GM12878 (cell line): ENCODE results near the gene GPR26. TPM values are rescaled to one million over a fixed set of nuclear protein-coding genes. Genes with fewer than 3 reads are reported as not detected.

Source experiments
- ATAC-seq: fragments of 200-7000 bp; cut with Tn5 transposase; 3 replicates; pipeline ENCODE4 v1.9.1; 2020; ENCODE audit warnings: mild to moderate bottlenecking, moderate library complexity
- Bru-seq: library from RNA; stranded (reverse); fragments of 400-500 nt; gene quantifications from one replicate; lab custom pipeline; 2021; lab: Mats Ljungman, UMichigan
- BruChase-seq, 2 experiments: library from RNA; stranded (reverse); fragments of 400-500 nt; gene quantifications; one replicate each; lab custom pipeline; 2021; lab: Mats Ljungman, UMichigan
- BruUV-seq: library from RNA; stranded (reverse); fragments of 400-500 nt; replicated peaks from 2 replicates; lab custom pipeline; 2021; lab: Mats Ljungman, UMichigan
- CTCF ChIA-PET: fragments of 300-600 bp; sonication (Branson Sonifier 250); formaldehyde crosslinking; extraction: SDS; loops from one replicate; lab custom pipeline; 2021; ENCODE audit warnings: inconsistent platforms; lab: Yijun Ruan, JAX
- POLR2A ChIA-PET: fragments of 350-600 bp; formaldehyde crosslinking; extraction: SDS; loops from one replicate; lab custom pipeline; 2021; ENCODE audit warnings: inconsistent platforms; lab: Charles Lee
- RAD21 ChIA-PET: fragments of 300-600 bp; sonication (Branson Sonifier 250); formaldehyde crosslinking; loops from one replicate; lab custom pipeline; 2023; ENCODE audit warnings: antibody characterized with exemption; ENCODE audit not compliant: unreplicated experiment; lab: Charles Lee
- SMC1A ChIA-PET: fragments of 300-600 bp; sonication (Branson Sonifier 250); formaldehyde crosslinking; loops from one replicate; lab custom pipeline; 2023; ENCODE audit not compliant: unreplicated experiment, uncharacterized antibody; lab: Charles Lee
- DNase-seq: peaks from one replicate; pipeline ENCODE4 v3.0.0-alpha.2; 2011; ENCODE audit warnings: low read depth, low spot score
- FAIRE-seq: peaks from 3 replicates; lab custom pipeline; 2011; peaks lifted over from hg19 to GRCh38; lab: Jason Lieb, UNC
- H2AFZ ChIP-seq: 2 replicates; pipeline ENCODE4 v1.6.0; 2011; ENCODE audit warnings: low read depth, low read length, control low read depth; ENCODE audit not compliant: control insufficient read depth
- H3K27ac ChIP-seq: 2 replicates; pipeline ENCODE4 v1.5.1; 2011; ENCODE audit warnings: control low read depth; ENCODE audit not compliant: control insufficient read depth, insufficient read depth
- H3K27me3 ChIP-seq, 2 experiments: replicated peaks in 1 of 2; 2 replicates each; pipeline versions ENCODE4 v1.6.0 to v1.6.1; 2011; ENCODE audit warnings: low read length in 1 of 2; ENCODE audit not compliant: control insufficient read depth in 2 of 2, insufficient read depth in 2 of 2
- H3K36me3 ChIP-seq, 2 experiments: 2 replicates each; pipeline ENCODE4 v1.5.1; 2011; ENCODE audit warnings: low read length in 1 of 2; ENCODE audit not compliant: control insufficient read depth in 2 of 2, insufficient read depth in 2 of 2
- H3K4me1 ChIP-seq: 2 replicates; pipeline ENCODE4 v1.6.1; 2011; ENCODE audit warnings: mild to moderate bottlenecking, low read length, moderate library complexity, mixed read lengths; ENCODE audit not compliant: control insufficient read depth, insufficient read depth
- H3K4me2 ChIP-seq: 2 replicates; pipeline ENCODE4 v1.6.0; 2011; ENCODE audit warnings: control low read depth; ENCODE audit not compliant: control insufficient read depth, insufficient read depth
- H3K4me3 ChIP-seq: fragments of 200-600 bp; sonication (generic); 2 replicates; pipeline ENCODE4 v1.5.1; 2016
- H3K79me2 ChIP-seq: 2 replicates; pipeline ENCODE4 v1.6.0; 2011; ENCODE audit warnings: low read length; ENCODE audit not compliant: control insufficient read depth, insufficient read depth
- H3K9ac ChIP-seq: 2 replicates; pipeline ENCODE4 v1.8.0; 2011; ENCODE audit warnings: low read length, control low read depth, mixed read lengths; ENCODE audit not compliant: control insufficient read depth, insufficient read depth
- H3K9me3 ChIP-seq: replicated peaks from 3 replicates; pipeline ENCODE4 v1.5.1; 2011; ENCODE audit warnings: mild to moderate bottlenecking, low read length; ENCODE audit not compliant: control insufficient read depth, insufficient read depth
- H4K20me1 ChIP-seq: 2 replicates; pipeline ENCODE4 v1.6.0; 2011; ENCODE audit not compliant: control insufficient read depth, insufficient read depth
- CEBPB ChIP-seq, 2 experiments: fragments of 150-350 bp in 1 of 2; IDR thresholded peaks; 2 replicates each; pipeline ENCODE4 v1.6.1; 2012 to 2014; ENCODE audit warnings: low read depth in 2 of 2, low read length in 2 of 2, borderline replicate concordance in 1 of 2, inconsistent platforms in 1 of 2
- FOXM1 ChIP-seq: IDR thresholded peaks from 2 replicates; pipeline ENCODE4 v1.6.1; 2012; ENCODE audit warnings: low read depth, mild to moderate bottlenecking, inconsistent platforms, low read length, moderate library complexity
- LARP7 ChIP-seq: fragments of 450-650 bp; IDR thresholded peaks from 2 replicates; pipeline ENCODE4 v1.6.1; 2017; ENCODE audit warnings: mild to moderate bottlenecking
- SKIL ChIP-seq: fragments of 450-650 bp; IDR thresholded peaks from 2 replicates; pipeline ENCODE4 v1.6.1; 2017; ENCODE audit warnings: mild to moderate bottlenecking, low read depth, inconsistent platforms; ENCODE audit not compliant: poor library complexity, severe bottlenecking
- ZNF274 ChIP-seq: IDR thresholded peaks from one replicate; pipeline ENCODE4 v1.8.0; 2011; ENCODE audit not compliant: insufficient read length, insufficient read depth
- WGBS: methylation state at CpG from one replicate; pipeline ENCODE4 v1.1.6; 2016; ENCODE audit warnings: low lambda C conversion rate; ENCODE audit not compliant: insufficient replicate concordance, insufficient coverage; ENCODE audit errors: missing lambda C conversion rate; 5-methylcytosine and 5-hydroxymethylcytosine counted together
- in situ Hi-C: fragments of 300-500 bp; cut with MboI; formaldehyde crosslinking; loops from 9 replicates; pipeline ENCODE4 v1.14.3; 2018; ENCODE audit warnings: mixed read lengths
- intact Hi-C: fragments of 100-400 bp; cut with micrococcal nuclease; formaldehyde crosslinking; loops from one replicate; pipeline ENCODE4 v1.14.2; 2022; ENCODE audit not compliant: unreplicated experiment
- long read RNA-seq, 2 experiments: library from polyadenylated mRNA; unstranded; transcript quantifications; one replicate each; pipeline ENCODE4 v2.0.0, GENCODE V29; 2019 to 2020
- polyA minus RNA-seq, 3 experiments: library from RNA; depleted of rRNA, polyadenylated mRNA; stranded (reverse); fragments of >200 nt; gene quantifications; 2 replicates each; pipeline ENCODE4 v1.2.3, GENCODE V29; 2011
- polyA plus RNA-seq, 11 experiments: library from polyadenylated mRNA; depleted of rRNA in 4 of 11; unstranded in 6 of 11; stranded (reverse) in 5 of 11; fragments of >200 nt; fragmentation: Nextera tagmentation in 4 of 11; fragmentation: Illumina TruSeq in 1 of 11; extraction: Ambion mirVana in 4 of 11; extraction: Trizol in 1 of 11; gene quantifications; 1 replicate in 1 of 11; 2 replicates in 10 of 11; pipeline versions ENCODE4 v1.2.1 to v1.2.3, GENCODE V29; 2011 to 2016; ENCODE audit warnings: inconsistent platforms in 2 of 11, missing spikeins in 2 of 11, low read depth in 1 of 11
- total RNA-seq, 4 experiments: library from RNA; depleted of rRNA in 3 of 4; stranded (reverse); fragments of >200 nt in 3 of 4; fragmentation: Illumina TruSeq in 1 of 4; extraction: Trizol in 1 of 4; gene quantifications; 2 replicates each; pipeline versions ENCODE4 v1.2.1 to v1.2.3, GENCODE V29; 2013 to 2021
- TF ChIP-seq, protein P1 (sequence below): IDR thresholded peaks from 2 replicates; pipeline ENCODE4 v1.6.1; 2012; ENCODE audit warnings: improper control_type of control experiment, low read depth, low read length; ENCODE audit not compliant: insufficient replicate concordance

GPR26 gene, protein sequence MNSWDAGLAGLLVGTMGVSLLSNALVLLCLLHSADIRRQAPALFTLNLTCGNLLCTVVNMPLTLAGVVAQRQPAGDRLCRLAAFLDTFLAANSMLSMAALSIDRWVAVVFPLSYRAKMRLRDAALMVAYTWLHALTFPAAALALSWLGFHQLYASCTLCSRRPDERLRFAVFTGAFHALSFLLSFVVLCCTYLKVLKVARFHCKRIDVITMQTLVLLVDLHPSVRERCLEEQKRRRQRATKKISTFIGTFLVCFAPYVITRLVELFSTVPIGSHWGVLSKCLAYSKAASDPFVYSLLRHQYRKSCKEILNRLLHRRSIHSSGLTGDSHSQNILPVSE
- total RNA-seq (2013; cell fraction: nucleolus; rRNA removed): not detected in 2 replicates
- under 0.01 TPM in 1 of 2 replicates, not detected in the other for total RNA-seq (2014; rRNA removed)
- not detected in 2 replicates for total RNA-seq (2014; rRNA removed; fragmentation: Illumina TruSeq; extraction: Trizol)
- total RNA-seq (2021): 0.03 TPM in 1 of 2 replicates, not detected in the other
- polyA plus RNA-seq (2011; ENCODE audit: low read depth): not detected
- polyA plus RNA-seq (2011; rRNA removed): not detected in 2 replicates
- not detected in 2 replicates for polyA plus RNA-seq (2011; cell fraction: cytosol; rRNA removed)
- polyA plus RNA-seq (2011; cell fraction: nucleus; rRNA removed): not detected in 2 replicates
- polyA plus RNA-seq (2012): 0.03 TPM in 1 of 2 replicates, not detected in the other
- polyA plus RNA-seq (2014; fragmentation: Illumina TruSeq; extraction: Trizol): not detected in 2 replicates
- polyA plus RNA-seq (2014; fragmentation: Nextera tagmentation; extraction: Ambion mirVana): not detected
- polyA plus RNA-seq (2014; rRNA removed): 0.01 TPM in 1 of 2 replicates, not detected in the other
- polyA plus RNA-seq (2016; fragmentation: Nextera tagmentation; extraction: Ambion mirVana): not detected
- polyA minus RNA-seq (2011; rRNA and poly(A)+ RNA removed): not detected in 2 replicates
- polyA minus RNA-seq (2011; cell fraction: cytosol; rRNA and poly(A)+ RNA removed): not detected in 2 replicates
- polyA minus RNA-seq (2011; cell fraction: nucleus; rRNA and poly(A)+ RNA removed): not detected in 2 replicates
- Bru-seq, nascent RNA: not detected
- percentile 14 among the genes with signal in this experiment for BruChase-seq, experiment 1, labeled RNA remaining after a 6-hour chase
- BruChase-seq, experiment 2, labeled RNA remaining after a 2-hour chase: percentile 2 among the genes with signal in this experiment
- long read RNA-seq, experiment 1: 0 reads
- long read RNA-seq, experiment 2, partial matches to known transcripts: 0 of 1 reads
- long read RNA-seq, experiment 2, other reads (novel, unspliced or antisense): 1 of 1 reads

DNA sequence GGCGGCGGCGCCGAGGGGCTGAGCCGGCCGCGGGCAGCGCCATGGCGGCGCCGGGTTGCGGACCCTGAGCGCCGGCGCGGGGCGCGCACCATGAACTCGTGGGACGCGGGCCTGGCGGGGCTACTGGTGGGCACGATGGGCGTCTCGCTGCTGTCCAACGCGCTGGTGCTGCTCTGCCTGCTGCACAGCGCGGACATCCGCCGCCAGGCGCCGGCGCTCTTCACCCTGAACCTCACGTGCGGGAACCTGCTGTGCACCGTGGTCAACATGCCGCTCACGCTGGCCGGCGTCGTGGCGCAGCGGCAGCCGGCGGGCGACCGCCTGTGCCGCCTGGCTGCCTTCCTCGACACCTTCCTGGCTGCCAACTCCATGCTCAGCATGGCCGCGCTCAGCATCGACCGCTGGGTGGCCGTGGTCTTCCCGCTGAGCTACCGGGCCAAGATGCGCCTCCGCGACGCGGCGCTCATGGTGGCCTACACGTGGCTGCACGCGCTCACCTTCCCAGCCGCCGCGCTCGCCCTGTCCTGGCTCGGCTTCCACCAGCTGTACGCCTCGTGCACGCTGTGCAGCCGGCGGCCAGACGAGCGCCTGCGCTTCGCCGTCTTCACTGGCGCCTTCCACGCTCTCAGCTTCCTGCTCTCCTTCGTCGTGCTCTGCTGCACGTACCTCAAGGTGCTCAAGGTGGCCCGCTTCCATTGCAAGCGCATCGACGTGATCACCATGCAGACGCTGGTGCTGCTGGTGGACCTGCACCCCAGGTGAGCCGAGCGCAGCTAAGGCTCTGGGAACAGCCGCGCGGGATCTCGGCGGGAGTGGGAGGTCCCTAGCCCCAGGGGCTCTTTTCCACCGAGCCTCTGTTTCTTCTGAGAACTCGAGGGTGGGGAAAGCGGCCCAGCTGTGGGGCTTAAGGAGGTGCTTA is at the start of gene GPR26:
GPR26 (plus strand) TSS at position 38 of the 919 bp plus-strand sequence; CDS start at position 91, 53 bp downstream.
- Histone ChIP-seq H3K4me1 (no peaks in the 10 kb centered on the region), H3K4me3 (no peak within 1 kb of the TSS), H3K79me2 (no peaks in the 10 kb centered on the region), H3K27ac (no peak within 1 kb of the TSS), H3K4me2 (no peak within 1 kb of the TSS), H3K9ac (no peak within 1 kb of the TSS), H3K36me3 (no peaks in the 10 kb centered on the region), H2AFZ (no peak within 1 kb of the TSS), H4K20me1 (no peaks in the 10 kb centered on the region), H3K27me3 (peaks cover 5 to 6% of the 10 kb centered on the region in 2 experiments; a peak in 3 of 4 replicates), H3K9me3 (no peaks in the 10 kb centered on the region)
- BruUV-seq: no TSS peak
- ATAC-seq (no peak), DNase-seq (no peak), FAIRE-seq (no peak)
- ChIA-PET POLR2A (no interaction called here), CTCF (no interaction called here), RAD21 (no interaction called here), SMC1A (no interaction called here)
- in situ Hi-C loops (no loop called here), intact Hi-C loops (no loop called here)
- 70% methylated on average over 90 of the region's 101 CpGs for WGBS
- no peak for TF ChIP-seq CEBPB (IDR thresholded peaks at IDR 0.05; ENCODE audit: borderline replicate concordance in 1 of 2, low read depth in 2 of 2, low read length in 2 of 2)
- TF ChIP-seq, protein P1, sequence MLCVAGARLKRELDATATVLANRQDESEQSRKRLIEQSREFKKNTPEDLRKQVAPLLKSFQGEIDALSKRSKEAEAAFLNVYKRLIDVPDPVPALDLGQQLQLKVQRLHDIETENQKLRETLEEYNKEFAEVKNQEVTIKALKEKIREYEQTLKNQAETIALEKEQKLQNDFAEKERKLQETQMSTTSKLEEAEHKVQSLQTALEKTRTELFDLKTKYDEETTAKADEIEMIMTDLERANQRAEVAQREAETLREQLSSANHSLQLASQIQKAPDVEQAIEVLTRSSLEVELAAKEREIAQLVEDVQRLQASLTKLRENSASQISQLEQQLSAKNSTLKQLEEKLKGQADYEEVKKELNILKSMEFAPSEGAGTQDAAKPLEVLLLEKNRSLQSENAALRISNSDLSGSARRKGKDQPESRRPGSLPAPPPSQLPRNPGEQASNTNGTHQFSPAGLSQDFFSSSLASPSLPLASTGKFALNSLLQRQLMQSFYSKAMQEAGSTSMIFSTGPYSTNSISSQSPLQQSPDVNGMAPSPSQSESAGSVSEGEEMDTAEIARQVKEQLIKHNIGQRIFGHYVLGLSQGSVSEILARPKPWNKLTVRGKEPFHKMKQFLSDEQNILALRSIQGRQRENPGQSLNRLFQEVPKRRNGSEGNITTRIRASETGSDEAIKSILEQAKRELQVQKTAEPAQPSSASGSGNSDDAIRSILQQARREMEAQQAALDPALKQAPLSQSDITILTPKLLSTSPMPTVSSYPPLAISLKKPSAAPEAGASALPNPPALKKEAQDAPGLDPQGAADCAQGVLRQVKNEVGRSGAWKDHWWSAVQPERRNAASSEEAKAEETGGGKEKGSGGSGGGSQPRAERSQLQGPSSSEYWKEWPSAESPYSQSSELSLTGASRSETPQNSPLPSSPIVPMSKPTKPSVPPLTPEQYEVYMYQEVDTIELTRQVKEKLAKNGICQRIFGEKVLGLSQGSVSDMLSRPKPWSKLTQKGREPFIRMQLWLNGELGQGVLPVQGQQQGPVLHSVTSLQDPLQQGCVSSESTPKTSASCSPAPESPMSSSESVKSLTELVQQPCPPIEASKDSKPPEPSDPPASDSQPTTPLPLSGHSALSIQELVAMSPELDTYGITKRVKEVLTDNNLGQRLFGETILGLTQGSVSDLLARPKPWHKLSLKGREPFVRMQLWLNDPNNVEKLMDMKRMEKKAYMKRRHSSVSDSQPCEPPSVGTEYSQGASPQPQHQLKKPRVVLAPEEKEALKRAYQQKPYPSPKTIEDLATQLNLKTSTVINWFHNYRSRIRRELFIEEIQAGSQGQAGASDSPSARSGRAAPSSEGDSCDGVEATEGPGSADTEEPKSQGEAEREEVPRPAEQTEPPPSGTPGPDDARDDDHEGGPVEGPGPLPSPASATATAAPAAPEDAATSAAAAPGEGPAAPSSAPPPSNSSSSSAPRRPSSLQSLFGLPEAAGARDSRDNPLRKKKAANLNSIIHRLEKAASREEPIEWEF: no peak
- TF ChIP-seq LARP7: no peak
- no peak for TF ChIP-seq ZNF274
- no peak for TF ChIP-seq SKIL
- TF ChIP-seq FOXM1: no peak
